ENCODE measurements around the gene CCDC89.

DNA sequence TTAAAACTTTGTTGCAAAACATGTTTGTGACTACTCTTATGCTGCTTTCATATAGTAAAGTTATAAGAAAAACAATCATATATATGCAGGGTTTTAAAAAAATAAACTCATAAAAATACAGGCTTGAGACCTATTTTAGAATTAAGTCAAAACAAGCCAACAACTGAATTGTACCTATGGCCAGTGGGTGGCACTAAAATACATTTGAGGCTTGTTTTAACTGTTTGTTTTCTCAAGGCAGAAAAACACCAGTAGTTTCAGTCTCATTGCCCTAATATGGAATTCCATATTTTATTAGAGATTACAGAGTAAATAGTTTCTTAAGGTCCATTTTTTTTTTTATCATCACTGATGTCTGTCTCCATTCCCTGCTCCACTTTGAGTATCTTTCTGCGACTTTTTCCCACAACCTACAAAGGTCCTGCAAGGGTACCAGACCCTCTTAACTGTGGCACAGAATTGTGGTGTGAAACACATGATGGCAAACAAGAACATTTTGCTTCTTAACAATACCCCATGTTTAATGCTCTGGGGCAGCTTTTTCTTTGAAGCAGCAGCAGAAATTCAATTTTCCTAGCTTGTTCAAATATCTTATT, 8.5 kb upstream of the CCDC89 start:
- no peak for TF ChIP-seq ZNF239 (tag by site-specific recombination; IDR thresholded peaks at IDR 0.05)
- no peak for TF ChIP-seq ZNF558 (tag by site-specific recombination; IDR thresholded peaks at IDR 0.05)
- no peak for TF ChIP-seq ZBTB7A (tag by site-specific recombination; IDR thresholded peaks at IDR 0.05; ENCODE audit: low read depth)
- TF ChIP-seq ZNF302 (tag by site-specific recombination; IDR thresholded peaks at IDR 0.05; ENCODE audit: low read depth) = no peak
- no peak for TF ChIP-seq BCL11B (tag by site-specific recombination; IDR thresholded peaks at IDR 0.05; ENCODE audit: low read depth)
- no peak for TF ChIP-seq ZBTB48 (tag by site-specific recombination; IDR thresholded peaks at IDR 0.05)
- TF ChIP-seq, protein P1, sequence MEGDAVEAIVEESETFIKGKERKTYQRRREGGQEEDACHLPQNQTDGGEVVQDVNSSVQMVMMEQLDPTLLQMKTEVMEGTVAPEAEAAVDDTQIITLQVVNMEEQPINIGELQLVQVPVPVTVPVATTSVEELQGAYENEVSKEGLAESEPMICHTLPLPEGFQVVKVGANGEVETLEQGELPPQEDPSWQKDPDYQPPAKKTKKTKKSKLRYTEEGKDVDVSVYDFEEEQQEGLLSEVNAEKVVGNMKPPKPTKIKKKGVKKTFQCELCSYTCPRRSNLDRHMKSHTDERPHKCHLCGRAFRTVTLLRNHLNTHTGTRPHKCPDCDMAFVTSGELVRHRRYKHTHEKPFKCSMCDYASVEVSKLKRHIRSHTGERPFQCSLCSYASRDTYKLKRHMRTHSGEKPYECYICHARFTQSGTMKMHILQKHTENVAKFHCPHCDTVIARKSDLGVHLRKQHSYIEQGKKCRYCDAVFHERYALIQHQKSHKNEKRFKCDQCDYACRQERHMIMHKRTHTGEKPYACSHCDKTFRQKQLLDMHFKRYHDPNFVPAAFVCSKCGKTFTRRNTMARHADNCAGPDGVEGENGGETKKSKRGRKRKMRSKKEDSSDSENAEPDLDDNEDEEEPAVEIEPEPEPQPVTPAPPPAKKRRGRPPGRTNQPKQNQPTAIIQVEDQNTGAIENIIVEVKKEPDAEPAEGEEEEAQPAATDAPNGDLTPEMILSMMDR (tag by site-specific recombination; IDR thresholded peaks at IDR 0.05) = no peak
